Measurements from ENCODE around the gene DPH6.

The DPH6 gene

GRCh38 chr15:35470441-35470840 lies 75.5 kb downstream of the DPH6 start:
- Histone ChIP-seq H3F3A (ENCODE audit: insufficient read depth) (no peaks in the 10 kb centered on the region), H3K9me3 (ENCODE audit: insufficient read depth, low read length) (no peaks in the 10 kb centered on the region), H2AFZ (ENCODE audit: low read depth, low read length, severe bottlenecking) (no peak overlapping the region), H3K79me2 (ENCODE audit: insufficient read depth, low read length) (no peaks in the 10 kb centered on the region), H3K27me3 (ENCODE audit: low read length) (no peaks in the 10 kb centered on the region), H3K4me3 (ENCODE audit: insufficient read depth, low read length, poor library complexity, severe bottlenecking) (no peak overlapping the region), H3K9me2 (replicated peaks; ENCODE audit: insufficient read depth, low read length) (no peaks in the 10 kb centered on the region), H4K20me1 (ENCODE audit: low read depth, low read length) (no peaks in the 10 kb centered on the region), H3K4me2 (ENCODE audit: low read depth, low read length, poor library complexity, severe bottlenecking) (no peak overlapping the region), H3K9ac (ENCODE audit: low read length) (no peak overlapping the region), H3K36me3 (ENCODE audit: low read length) (no peaks in the 10 kb centered on the region), H3K27ac (ENCODE audit: low read depth, low read length) (no peak overlapping the region)
- TF ChIP-seq CTCF (IDR thresholded peaks at IDR 0.05; ENCODE audit: insufficient read depth, low read length, poor library complexity, severe bottlenecking), result no peak
- TF ChIP-seq EZH2phosphoT487 (conservative IDR thresholded peaks at IDR 0.05; ENCODE audit: low read length), result no peak

GRCh38 chr15:35466476-35466875 lies 79.5 kb downstream of the DPH6 start:
- no peak overlapping the region for H3K9ac ChIP-seq (ENCODE audit: low read length)
- H3K4me2 ChIP-seq (ENCODE audit: low read depth, low read length, poor library complexity, severe bottlenecking), result no peak overlapping the region
- no peak overlapping the region for H3K4me3 ChIP-seq (ENCODE audit: insufficient read depth, low read length, poor library complexity, severe bottlenecking)
- no peak for TF ChIP-seq EZH2phosphoT487 (conservative IDR thresholded peaks at IDR 0.05; ENCODE audit: low read length)
- no peak for TF ChIP-seq CTCF (IDR thresholded peaks at IDR 0.05; ENCODE audit: insufficient read depth, low read length, poor library complexity, severe bottlenecking)
- no peaks in the 10 kb centered on the region for H4K20me1 ChIP-seq (ENCODE audit: low read depth, low read length)
- H3F3A ChIP-seq (ENCODE audit: insufficient read depth), result no peaks in the 10 kb centered on the region
- H3K9me3 ChIP-seq (ENCODE audit: insufficient read depth, low read length), result no peaks in the 10 kb centered on the region
- no peaks in the 10 kb centered on the region for H3K79me2 ChIP-seq (ENCODE audit: insufficient read depth, low read length)
- no peak overlapping the region for H2AFZ ChIP-seq (ENCODE audit: low read depth, low read length, severe bottlenecking)
- no peaks in the 10 kb centered on the region for H3K9me2 ChIP-seq (replicated peaks; ENCODE audit: insufficient read depth, low read length)
- H3K27ac ChIP-seq (ENCODE audit: low read depth, low read length), result no peak overlapping the region
- no peaks in the 10 kb centered on the region for H3K27me3 ChIP-seq (ENCODE audit: low read length)
- H3K36me3 ChIP-seq (ENCODE audit: low read length), result no peaks in the 10 kb centered on the region

GRCh38 chr15:35465783-35466182 lies 80.2 kb downstream of the DPH6 start:
- Histone ChIP-seq H3K27me3 (ENCODE audit: low read length) (no peaks in the 10 kb centered on the region), H3K36me3 (ENCODE audit: low read length) (no peaks in the 10 kb centered on the region), H3K27ac (ENCODE audit: low read depth, low read length) (no peak overlapping the region), H3K9ac (ENCODE audit: low read length) (no peak overlapping the region), H3K9me3 (ENCODE audit: insufficient read depth, low read length) (no peaks in the 10 kb centered on the region), H3K79me2 (ENCODE audit: insufficient read depth, low read length) (no peaks in the 10 kb centered on the region), H2AFZ (ENCODE audit: low read depth, low read length, severe bottlenecking) (no peak overlapping the region), H3K9me2 (replicated peaks; ENCODE audit: insufficient read depth, low read length) (no peaks in the 10 kb centered on the region), H3K4me3 (ENCODE audit: insufficient read depth, low read length, poor library complexity, severe bottlenecking) (no peak overlapping the region), H3F3A (ENCODE audit: insufficient read depth) (no peaks in the 10 kb centered on the region), H4K20me1 (ENCODE audit: low read depth, low read length) (no peaks in the 10 kb centered on the region), H3K4me2 (ENCODE audit: low read depth, low read length, poor library complexity, severe bottlenecking) (no peak overlapping the region)
- TF ChIP-seq EZH2phosphoT487 (conservative IDR thresholded peaks at IDR 0.05; ENCODE audit: low read length) (no peak), CTCF (IDR thresholded peaks at IDR 0.05; ENCODE audit: insufficient read depth, low read length, poor library complexity, severe bottlenecking) (no peak)
